ENCODE measurements around the gene MFAP4.
"Not testable (repeated sequence)": the region's sequence is repeated elsewhere in the genome, so short reads cannot be mapped to it uniquely, and the experiment has no call there.

Gene MFAP4

DNA sequence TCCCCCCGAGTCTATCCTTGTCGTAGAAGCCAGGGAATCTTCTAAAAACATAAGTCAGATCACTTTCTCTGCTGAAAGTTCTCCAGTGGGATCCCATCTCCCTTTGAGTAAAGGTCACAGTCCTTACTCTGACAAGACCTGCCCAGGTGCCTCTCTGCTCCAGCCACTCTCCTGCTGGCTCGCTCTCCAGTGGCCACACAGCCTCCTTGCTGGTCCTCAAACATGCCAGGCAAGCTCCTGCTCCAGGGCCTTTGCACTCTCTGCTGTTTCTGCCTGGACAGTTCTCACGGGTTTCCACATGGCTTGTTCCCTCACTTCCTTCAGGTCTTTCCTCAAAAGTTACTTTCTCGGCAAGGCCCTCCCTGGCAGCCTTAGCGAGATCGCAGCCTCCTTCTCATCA is 27.8 kb downstream of the MFAP4 start:
- DNase-seq (ENCODE audit: extremely low read depth, low read depth): no peak
- no peak for TF ChIP-seq CTCF (IDR thresholded peaks at IDR 0.05; ENCODE audit: low read depth, low read length)

GRCh38 chr17:19357761-19358160 is 29.2 kb downstream of the MFAP4 start:
- DNase-seq (ENCODE audit: extremely low read depth, low read depth): no peak
- TF ChIP-seq CTCF (IDR thresholded peaks at IDR 0.05; ENCODE audit: low read depth, low read length): no peak

DNA sequence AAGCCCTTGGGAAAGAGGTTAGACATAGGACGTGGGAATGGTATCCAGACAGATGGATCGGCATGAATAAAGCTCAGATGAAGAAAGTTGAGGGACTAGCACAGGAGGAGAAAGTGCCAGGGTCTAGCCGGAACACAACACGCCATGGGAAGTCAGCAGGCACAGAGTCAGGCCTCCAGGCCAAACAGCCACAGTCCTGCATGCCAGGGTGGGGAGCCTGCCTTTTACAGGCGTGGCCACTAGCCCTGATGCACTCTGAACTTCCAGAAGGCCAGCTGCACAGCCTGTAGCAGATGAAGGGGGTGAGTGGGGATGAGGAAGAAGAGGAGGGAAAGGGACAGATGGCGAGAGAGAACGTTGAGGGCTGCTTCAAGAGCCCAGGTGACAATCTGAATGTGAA is 29.6 kb downstream of the MFAP4 start:
- TF ChIP-seq CTCF (IDR thresholded peaks at IDR 0.05; ENCODE audit: low read depth, low read length): no peak

GRCh38 chr17:19354748-19355147 is 32.2 kb downstream of the MFAP4 start:
- no peak for TF ChIP-seq CTCF (IDR thresholded peaks at IDR 0.05; ENCODE audit: low read depth, low read length)
- no peak for DNase-seq (ENCODE audit: extremely low read depth, low read depth)

More for the DNA sequence above, 29.6 kb downstream of the MFAP4 start:
- no peak for DNase-seq (ENCODE audit: extremely low read depth, low read depth)

DNA sequence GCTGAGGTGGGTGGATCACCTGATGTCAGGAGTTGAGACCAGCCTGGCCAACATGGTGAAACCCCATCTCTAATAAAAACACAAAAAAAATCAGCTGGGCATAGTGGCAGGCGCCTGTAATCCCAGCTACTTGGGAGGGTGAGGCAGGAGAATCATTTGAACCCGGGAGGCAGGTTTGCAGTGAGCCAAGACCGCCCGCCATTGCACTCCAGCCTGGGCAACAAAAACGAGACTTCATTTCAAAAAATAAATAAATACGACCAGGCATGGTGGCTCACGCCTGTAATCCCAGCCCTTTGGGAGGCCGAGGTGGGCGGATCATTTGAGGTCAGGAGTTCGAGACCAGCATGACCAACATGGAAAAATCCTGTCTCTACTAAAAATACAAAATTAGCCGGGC is 33.6 kb downstream of the MFAP4 start:
- DNase-seq (ENCODE audit: extremely low read depth, low read depth): not testable (repeated sequence)

GRCh38 chr17:19348806-19349205 is 38.2 kb downstream of the MFAP4 start:
- no peak for TF ChIP-seq CTCF (IDR thresholded peaks at IDR 0.05; ENCODE audit: low read depth, low read length)

GRCh38 chr17:19348081-19348650 is 38.8 kb downstream of the MFAP4 start:
- TF ChIP-seq CTCF (IDR thresholded peaks at IDR 0.05; ENCODE audit: low read depth, low read length): no peak
- no peak for DNase-seq (ENCODE audit: extremely low read depth, low read depth)

More at GRCh38 chr17:19348806-19349205, 38.2 kb downstream of the MFAP4 start:
- DNase-seq (ENCODE audit: extremely low read depth, low read depth): no peak
